Fibroblast of lung (primary cell): ENCODE results near the gene MEGF6.

Experiments used
- EZH2 ChIP-seq: IDR thresholded peaks from 2 replicates; pipeline ENCODE4 v1.5.1; 2012; ENCODE audit warnings: low read length, control low read depth, mild to moderate bottlenecking; ENCODE audit errors: missing control alignments
- TF ChIP-seq, protein P1 (sequence below), 2 donors: IDR thresholded peaks in 1 of 2; conservative IDR thresholded peaks in 1 of 2; 1 replicate in 1 of 2; 2 replicates in 1 of 2; pipeline ENCODE4 v1.5.1; 2011 to 2012; ENCODE audit warnings: low read length in 2 of 2, control low read depth in 1 of 2, inconsistent platforms in 1 of 2, low read depth in 1 of 2, mild to moderate bottlenecking in 1 of 2

DNA sequence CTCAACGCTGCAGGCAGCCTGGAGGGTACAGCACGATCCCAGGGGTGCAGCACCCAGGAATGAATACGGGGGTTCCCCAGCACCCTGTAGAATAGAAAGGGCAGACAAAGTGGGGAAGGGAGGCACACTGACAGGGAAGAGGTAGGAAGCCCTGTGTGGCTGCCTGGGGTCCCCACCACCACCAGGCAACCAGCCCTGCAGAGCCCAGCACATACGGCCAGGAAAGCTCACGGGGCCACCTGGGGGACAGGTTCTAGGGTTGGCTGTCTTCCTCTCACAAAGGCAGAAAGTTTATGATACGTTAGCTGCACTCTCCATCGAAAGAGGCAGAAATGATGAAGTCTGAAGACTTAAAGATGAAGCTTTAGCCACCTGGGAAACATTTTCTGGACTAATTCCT lies 104.4 kb downstream of the MEGF6 start:
- TF ChIP-seq, protein P1, sequence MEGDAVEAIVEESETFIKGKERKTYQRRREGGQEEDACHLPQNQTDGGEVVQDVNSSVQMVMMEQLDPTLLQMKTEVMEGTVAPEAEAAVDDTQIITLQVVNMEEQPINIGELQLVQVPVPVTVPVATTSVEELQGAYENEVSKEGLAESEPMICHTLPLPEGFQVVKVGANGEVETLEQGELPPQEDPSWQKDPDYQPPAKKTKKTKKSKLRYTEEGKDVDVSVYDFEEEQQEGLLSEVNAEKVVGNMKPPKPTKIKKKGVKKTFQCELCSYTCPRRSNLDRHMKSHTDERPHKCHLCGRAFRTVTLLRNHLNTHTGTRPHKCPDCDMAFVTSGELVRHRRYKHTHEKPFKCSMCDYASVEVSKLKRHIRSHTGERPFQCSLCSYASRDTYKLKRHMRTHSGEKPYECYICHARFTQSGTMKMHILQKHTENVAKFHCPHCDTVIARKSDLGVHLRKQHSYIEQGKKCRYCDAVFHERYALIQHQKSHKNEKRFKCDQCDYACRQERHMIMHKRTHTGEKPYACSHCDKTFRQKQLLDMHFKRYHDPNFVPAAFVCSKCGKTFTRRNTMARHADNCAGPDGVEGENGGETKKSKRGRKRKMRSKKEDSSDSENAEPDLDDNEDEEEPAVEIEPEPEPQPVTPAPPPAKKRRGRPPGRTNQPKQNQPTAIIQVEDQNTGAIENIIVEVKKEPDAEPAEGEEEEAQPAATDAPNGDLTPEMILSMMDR (conservative IDR thresholded peaks at IDR 0.05 in 1 of 2, IDR thresholded peaks at IDR 0.05 in 1 of 2; ENCODE audit: low read depth in 1 of 2, low read length in 2 of 2) = no peak
- no peak for TF ChIP-seq EZH2
